ENCODE results near the gene ADM2.
A peak's percentile ranks its signal among the peaks of the same experiment; 100 is the strongest.

The ADM2 gene

DNA sequence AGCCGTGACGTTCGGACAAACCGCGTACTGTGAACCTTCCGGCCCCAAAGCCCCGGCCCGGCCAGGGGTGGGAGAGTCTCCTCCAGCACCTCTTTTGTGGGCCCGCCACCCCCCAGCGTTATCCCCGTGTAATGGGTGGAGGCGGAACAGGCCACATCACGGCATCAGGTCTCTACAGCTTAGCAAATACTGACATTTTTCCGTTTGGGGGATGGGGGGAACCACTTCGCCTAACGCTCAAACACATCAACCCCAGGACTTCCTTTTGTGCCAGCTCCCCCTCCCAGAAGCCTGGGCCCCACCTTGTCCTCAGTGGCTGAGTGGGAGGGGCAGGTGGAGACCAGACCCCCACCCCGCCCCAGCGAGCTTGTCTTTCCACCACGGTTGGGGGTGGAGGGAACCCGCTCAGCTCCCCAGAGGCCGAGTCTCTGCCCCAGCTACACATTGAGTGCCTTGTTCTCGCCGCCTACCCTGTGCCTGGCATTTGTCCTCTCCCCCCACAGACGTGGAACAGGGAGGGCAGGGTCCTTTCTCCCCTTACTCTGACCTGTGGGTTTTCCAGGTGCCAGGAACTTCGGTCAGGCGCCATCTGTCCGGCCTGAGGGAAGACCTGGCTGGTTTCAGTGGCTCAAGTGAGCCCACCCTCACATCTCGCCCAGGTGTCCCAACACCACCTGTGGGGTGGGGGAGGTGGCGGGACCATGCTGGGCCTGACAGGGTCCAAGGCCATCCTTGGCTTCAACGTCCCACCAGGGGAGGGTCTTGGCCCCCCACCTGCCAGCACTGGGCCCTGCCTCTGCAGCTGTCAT is 36.1 kb upstream of the ADM2 start:
- peak in 2 of 56 donors; percentile 2 to 15 for DNase-seq

DNA sequence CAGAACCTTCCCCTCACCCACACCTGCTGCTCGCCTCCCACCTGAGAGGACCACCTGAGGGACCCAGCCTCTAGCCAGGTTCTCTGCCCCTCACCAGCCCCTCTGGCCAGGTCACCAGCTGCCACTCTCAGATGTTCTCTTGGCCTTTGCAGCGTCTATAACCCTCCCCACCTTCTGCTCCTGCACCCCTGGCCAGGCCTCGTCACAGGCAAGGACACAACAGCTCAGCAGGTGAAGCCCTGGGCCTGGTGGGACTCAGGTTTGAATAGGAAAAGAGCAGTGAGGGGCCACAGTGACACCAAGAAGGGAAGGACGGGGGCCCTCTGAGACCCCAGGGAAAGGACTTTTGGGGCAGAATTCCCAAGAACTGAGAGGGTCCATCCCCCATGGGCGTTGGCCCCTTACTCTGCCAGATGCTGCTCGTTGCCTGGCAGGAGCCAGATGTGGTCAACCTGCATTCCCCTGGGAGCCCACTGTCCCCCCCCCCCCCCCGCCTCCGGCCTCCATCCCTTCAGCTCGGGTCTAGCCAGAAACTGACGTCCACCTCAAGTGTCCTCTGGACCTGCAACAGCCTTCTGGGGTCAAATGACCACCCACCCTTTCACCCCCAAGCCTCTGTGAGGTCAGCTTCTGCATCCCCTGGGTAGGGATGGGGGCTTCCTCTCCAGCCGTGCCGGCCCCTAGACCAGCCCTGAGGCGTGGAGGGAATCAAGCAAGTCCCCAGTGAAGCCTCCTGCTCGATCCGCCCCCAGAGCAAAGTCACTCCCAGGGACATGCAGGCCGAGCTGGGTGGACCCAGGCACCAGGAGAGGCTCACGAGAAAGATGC is 35.2 kb upstream of the ADM2 start:
- DNase-seq = no peak

DNA sequence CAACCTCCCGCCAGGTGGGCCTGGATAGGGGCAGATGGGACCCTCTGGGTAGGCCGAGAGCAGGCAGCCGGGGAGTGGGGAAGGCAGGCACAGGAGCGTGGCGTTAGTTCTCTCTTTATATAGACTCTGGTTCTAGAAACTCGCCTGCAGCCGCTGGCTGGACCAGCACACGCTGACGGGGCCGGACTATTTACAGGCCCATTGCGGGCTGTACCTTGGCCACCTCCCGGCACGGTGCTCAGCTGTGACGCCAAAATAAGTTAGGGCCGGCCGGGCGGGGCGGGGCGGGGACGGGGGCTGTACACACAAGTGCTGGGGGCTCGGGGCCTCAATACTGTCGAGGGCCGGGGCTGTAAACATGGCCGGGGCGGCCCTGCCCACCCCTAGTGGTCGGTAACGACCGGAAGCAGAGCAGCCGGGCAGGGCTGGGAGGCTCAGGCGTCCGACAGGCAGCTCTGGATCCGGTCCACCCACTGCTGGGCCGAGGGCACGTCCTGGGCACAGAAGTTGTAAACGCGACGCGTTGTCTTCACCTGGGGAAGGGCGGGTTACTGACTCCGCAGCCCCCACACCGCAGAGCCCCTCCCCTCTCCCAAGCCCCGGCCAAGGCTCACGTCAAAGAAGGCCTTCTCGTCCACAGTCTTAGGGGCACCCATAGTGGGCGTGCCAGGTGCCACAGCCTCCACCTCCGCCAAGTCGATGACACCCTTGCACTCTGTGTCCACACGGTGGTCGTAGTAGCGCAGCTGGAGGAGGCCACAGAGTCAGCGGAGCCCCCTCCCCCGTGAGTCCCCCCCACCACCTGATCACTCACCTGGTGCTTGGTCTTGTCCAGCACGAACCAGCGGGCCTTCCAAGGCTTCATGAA is 34.4 kb upstream of the ADM2 start:
- no peak for DNase-seq

GRCh38 chr22:50447576-50448551 is 33.5 kb upstream of the ADM2 start:
- no peak for DNase-seq

- no peak for DNase-seq
These were observed 28.7 kb upstream of the ADM2 start for GRCh38 chr22:50452649-50453048.

GRCh38 chr22:50454556-50455075 is 26.7 kb upstream of the ADM2 start:
- DNase-seq = no peak

DNA sequence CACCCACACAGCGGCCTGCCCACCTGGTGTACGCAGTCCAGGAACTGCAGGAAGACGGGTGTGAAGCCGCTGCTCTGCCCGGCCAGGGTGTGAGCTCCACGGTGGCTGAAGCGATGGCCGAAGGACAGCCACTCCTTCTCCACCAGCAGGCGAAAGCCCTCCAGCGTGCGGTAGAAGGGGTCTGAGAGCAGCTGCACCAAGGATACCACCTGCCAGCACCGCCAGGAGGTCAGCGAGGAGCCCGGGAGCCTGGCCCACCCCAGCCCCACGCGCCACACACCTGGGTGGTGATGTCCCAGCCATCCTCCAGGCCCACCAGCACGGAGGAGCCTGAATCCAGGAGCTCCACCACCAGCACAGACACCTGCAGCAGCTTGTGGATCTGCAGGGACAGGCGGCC is 26.1 kb upstream of the ADM2 start:
- no peak for DNase-seq

GRCh38 chr22:50456026-50456425 is 25.3 kb upstream of the ADM2 start:
- DNase-seq = no peak

- DNase-seq = no peak
These were observed 24.7 kb upstream of the ADM2 start for GRCh38 chr22:50456466-50457234.

DNA sequence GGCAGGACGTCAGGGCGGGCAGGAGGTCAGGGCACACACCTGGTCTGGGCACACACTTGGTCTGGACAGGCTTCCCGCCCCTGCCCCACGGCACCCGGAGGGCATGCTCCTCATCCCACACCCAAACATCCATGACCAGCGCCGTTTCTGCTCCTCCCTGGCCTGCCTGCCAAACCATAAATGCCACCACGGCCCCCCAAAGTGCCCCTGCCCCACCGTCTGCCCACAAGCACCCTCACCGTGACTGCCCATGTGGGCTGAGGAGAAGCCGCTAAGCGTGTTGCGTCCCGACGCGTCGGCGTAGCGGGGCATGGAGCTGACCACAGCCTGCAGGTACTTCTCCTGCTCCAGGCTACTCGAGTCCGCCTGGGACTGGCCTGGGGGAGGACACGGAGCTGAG is 22.3 kb upstream of the ADM2 start:
- no peak for DNase-seq

DNA sequence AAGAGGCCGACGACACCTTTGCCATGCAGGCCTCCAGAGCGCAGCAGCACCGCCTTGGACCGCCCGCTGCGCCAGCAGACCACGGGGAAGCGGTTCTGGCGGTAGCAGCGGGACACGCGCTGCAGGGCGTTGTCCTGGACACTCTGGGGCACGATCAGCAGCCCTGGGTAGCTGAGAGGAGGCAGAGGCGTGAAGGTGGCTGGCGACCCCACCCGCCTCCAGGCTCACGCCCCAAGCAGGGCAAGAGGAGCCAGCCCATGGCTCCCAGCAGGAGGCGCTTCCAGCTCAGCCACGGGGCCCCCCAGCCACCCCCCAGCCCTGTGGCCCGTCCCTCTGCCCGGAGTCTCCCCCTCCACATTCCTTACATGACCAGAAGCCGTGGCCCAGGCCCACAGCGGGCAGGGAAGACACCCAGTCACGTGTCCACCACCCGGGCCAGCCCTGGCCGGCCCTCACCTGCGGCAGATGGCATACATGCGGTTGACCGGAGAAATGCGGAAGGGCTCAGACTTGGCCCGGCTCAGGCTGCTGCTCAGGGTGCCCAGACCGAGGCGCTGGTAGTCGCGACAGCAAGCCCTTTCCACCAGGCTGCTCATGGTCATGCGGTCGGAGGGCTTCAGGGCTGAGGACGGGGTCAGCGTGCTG is 21.7 kb upstream of the ADM2 start:
- no peak for DNase-seq

- no peak for DNase-seq
These were observed 20.4 kb upstream of the ADM2 start for GRCh38 chr22:50460938-50461337.

GRCh38 chr22:50461536-50461935 is 19.8 kb upstream of the ADM2 start:
- no peak for DNase-seq

DNA sequence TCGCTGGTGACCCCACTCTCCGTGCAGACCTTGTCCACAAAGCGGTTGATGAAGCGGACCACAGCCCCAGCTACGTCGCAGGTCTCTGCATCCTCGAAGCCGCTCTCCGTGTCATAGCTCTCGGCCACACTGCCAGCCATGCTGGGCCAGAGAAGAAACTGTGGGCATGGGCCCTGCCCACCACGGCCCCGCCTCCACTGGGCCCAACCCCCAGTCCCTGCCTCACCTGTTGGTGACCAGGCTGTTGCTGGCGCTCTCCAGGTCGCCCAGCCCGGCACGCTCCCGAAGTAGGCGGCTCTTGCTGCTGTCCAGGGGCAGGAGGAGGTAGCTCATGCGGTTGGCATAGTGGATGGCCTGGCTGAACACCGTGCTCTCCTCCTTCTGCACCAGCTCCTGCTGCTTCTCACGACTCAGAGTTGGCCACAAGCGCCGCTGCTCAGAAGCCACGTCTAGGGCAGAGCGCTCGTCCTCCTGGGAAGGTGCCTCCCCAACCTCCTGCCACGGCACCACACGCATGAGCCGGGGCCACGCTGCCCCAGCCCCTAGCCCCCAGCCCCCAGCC is 19.3 kb upstream of the ADM2 start:
- DNase-seq = no peak

DNA sequence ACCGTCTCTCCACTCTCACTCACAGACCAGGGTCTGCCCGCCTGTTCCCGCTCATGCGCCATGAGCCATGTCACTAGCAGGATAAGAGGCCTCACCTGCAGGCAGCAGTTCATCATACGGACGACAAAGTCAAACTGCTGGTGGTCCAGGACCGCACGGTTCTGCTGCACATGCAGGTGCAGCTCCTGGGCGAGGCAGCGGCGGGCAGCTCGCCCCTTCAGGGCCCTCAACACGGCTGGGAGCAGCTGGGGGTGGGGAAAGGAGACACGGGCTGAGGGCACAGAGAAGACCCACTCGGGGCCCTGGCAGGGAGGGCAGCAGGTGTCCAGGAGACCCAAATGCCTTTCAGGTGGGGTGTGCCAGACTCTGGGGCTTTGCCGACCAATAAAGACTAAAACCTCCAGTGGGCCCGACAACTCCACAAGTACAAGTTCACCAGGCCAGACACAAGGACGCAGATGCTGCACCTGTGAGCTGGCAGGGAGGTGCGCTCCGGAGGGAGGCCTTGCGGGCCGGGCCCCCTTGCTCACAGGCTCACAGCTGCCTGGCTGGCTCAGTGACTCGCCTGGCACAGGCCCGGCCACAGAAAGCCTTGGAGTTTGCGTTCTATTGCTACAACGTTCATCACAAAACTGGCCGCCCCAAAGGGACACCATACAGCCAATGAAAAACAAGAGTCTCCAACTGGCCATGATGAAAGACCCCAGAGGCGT is 18.0 kb upstream of the ADM2 start:
- no peak for DNase-seq

DNA sequence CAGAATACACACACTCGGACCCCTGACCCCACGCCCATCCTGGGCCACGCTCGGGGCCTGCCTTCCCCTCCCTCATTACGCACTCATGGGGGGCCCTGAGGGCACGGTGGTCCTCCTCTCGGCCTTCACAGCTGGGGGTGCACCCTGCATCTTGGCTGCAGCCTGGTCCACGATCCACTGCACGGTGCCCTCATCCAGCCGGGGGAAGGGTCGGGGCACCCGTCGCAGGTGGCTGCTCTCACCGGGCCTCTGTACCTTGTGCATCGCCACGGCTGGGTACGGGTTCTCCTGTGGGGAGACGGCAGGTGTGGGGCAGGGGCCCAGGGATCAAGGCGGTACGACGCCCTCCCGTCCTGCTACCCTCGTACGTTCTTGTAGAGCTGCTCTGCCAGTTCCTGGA is 16.9 kb upstream of the ADM2 start:
- DNase-seq = no peak

GRCh38 chr22:50465066-50465930 is 16.0 kb upstream of the ADM2 start:
- no peak for DNase-seq

Measured in amygdala (tissue), 56 donors.